Uterus (tissue), 4 donors: ENCODE measurements around the gene PNPT1. TPM values are rescaled to one million over a fixed set of nuclear protein-coding genes. Genes with fewer than 3 reads are reported as not detected.

Source experiments
- DNase-seq, 2 donors: peaks; one replicate each; pipeline ENCODE4 v3.0.0-alpha.2; 2019 to 2020
- H3K27ac ChIP-seq, 2 donors: fragments of 200-600 bp; sonication (generic); 1 replicate in 1 of 2; 2 replicates in 1 of 2; pipeline ENCODE4 v1.5.1; 2016 to 2018
- H3K27me3 ChIP-seq, 2 donors: fragments of 200-600 bp; sonication (generic); one replicate each; pipeline ENCODE4 v1.5.1; 2018 to 2019; ENCODE audit warnings: control low read depth in 1 of 2
- H3K36me3 ChIP-seq, 2 donors: fragments of 200-600 bp; sonication (generic); one replicate each; pipeline ENCODE4 v1.5.1; 2019; ENCODE audit warnings: control low read depth in 1 of 2
- H3K4me1 ChIP-seq, 2 donors: fragments of 200-600 bp; sonication (generic); one replicate each; pipeline ENCODE4 v1.5.1; 2018 to 2019; ENCODE audit warnings: control low read depth in 1 of 2
- H3K4me3 ChIP-seq, 2 donors: fragments of 200-600 bp; sonication (generic); 1 replicate in 1 of 2; 2 replicates in 1 of 2; pipeline ENCODE4 v1.5.1; 2018 to 2019; ENCODE audit warnings: mild to moderate bottlenecking in 1 of 2
- H3K9me3 ChIP-seq, 2 donors: fragments of 200-600 bp; sonication (generic); one replicate each; pipeline ENCODE4 v1.5.1; 2019; ENCODE audit warnings: control low read depth in 1 of 2
- POLR2A ChIP-seq, 2 donors: fragments of 450-650 bp; IDR thresholded peaks; one replicate each; pipeline ENCODE4 v1.6.1; 2016; ENCODE audit warnings: antibody characterized with exemption in 2 of 2, mild to moderate bottlenecking in 1 of 2, moderate library complexity in 1 of 2
- intact Hi-C: fragments of 100-400 bp; cut with DNase I; formaldehyde crosslinking; loops from one replicate; pipeline ENCODE4 v1.15.1; 2023; ENCODE audit warnings: low total_unique reads
- total RNA-seq, 4 donors: library from RNA; depleted of rRNA in 3 of 4; stranded (reverse); fragments of >200 nt in 3 of 4; gene quantifications; one replicate each; pipeline versions ENCODE4 v1.1.0 to v1.2.4, GENCODE V29; 2014 to 2023
- TF ChIP-seq, protein P1 (sequence below), 4 experiments: fragments of 200-600 bp in 2 of 4; fragments of 450-650 bp in 2 of 4; sonication (generic) in 2 of 4; IDR thresholded peaks; one replicate each; pipeline ENCODE4 v1.5.1; 2016 to 2019; ENCODE audit warnings: antibody characterized with exemption in 4 of 4, mild to moderate bottlenecking in 2 of 4, moderate library complexity in 1 of 4
- donor health status: DM: yes; HTN: yes; CAD: no.

Gene PNPT1
- total RNA-seq, 4 donors from 2014 or later: 12.6 to 52.0 (median 22.5) TPM

DNA sequence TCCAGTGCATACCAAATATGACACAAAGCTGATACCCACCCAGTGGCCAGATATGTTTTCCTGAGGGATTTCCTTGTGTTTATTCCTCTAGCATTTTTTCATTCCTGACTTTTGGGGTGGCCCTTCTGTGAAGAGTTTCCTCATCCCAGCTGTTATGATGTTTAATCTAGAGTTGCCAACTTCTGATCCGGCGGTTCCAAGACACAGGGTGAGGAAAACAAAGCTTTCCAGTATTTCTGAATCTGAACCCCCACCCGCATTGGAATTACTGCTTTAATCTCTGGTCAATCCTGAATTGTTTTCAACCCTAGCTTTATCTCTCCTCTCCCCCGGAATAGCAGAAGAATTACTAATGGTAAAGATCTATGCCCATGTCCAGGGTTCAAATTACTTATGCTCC, 39.2 kb upstream of the PNPT1 start:
- DNase-seq: no peak
- intact Hi-C loops: no loop called here
- H3K27me3 ChIP-seq: no peaks in the 10 kb centered on the region
- H3K4me3 ChIP-seq: no peak overlapping the region
- no peaks in the 10 kb centered on the region for H3K36me3 ChIP-seq
- H3K27ac ChIP-seq: peak overlapping the region in 1 of 2 donors; percentile 4
- TF ChIP-seq POLR2A (IDR thresholded peaks at IDR 0.05): no peak
- TF ChIP-seq, protein P1, sequence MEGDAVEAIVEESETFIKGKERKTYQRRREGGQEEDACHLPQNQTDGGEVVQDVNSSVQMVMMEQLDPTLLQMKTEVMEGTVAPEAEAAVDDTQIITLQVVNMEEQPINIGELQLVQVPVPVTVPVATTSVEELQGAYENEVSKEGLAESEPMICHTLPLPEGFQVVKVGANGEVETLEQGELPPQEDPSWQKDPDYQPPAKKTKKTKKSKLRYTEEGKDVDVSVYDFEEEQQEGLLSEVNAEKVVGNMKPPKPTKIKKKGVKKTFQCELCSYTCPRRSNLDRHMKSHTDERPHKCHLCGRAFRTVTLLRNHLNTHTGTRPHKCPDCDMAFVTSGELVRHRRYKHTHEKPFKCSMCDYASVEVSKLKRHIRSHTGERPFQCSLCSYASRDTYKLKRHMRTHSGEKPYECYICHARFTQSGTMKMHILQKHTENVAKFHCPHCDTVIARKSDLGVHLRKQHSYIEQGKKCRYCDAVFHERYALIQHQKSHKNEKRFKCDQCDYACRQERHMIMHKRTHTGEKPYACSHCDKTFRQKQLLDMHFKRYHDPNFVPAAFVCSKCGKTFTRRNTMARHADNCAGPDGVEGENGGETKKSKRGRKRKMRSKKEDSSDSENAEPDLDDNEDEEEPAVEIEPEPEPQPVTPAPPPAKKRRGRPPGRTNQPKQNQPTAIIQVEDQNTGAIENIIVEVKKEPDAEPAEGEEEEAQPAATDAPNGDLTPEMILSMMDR (IDR thresholded peaks at IDR 0.05): no peak
- no peaks in the 10 kb centered on the region for H3K9me3 ChIP-seq
- peaks cover 0 to 14% of the 10 kb centered on the region in 2 donors for H3K4me1 ChIP-seq

DNA sequence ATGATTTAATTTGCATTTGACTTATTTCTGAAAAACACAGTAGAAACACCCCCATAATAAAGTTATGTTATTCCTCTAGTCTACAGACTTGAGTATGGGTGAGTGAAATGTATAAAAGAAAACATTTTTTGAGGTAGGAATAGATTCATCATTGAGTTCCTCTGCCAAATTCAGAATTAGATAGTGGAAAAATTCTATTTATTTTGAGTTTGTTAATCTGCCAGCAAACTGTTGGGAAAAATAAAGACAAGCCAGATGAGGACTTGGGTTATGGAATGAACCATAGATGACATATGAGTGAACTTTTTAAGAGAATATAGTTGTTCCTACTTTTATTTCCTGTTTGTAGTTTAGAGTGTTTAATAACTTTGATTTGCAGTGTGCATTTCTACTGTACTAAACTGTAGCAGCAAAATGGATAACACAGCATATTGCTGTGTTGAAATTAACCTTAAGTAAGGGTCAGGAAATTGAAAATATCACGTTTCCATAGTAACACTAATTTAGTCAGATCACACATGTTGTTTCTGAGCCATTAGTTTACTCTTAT, 35.6 kb upstream of the PNPT1 start:
- Histone ChIP-seq H3K4me3 (no peak overlapping the region), H3K4me1 (peaks cover 0 to 14% of the 10 kb centered on the region in 2 donors), H3K27me3 (no peaks in the 10 kb centered on the region), H3K36me3 (no peaks in the 10 kb centered on the region), H3K27ac (no peak overlapping the region), H3K9me3 (no peaks in the 10 kb centered on the region)
- no peak for TF ChIP-seq POLR2A (IDR thresholded peaks at IDR 0.05)
- TF ChIP-seq, protein P1 (IDR thresholded peaks at IDR 0.05): no peak
- no peak for DNase-seq
- intact Hi-C loops: loop anchor here (10.0 kb wide), 1 partner anchor 286 kb away; no protein-coding TSS in a partner anchor

DNA sequence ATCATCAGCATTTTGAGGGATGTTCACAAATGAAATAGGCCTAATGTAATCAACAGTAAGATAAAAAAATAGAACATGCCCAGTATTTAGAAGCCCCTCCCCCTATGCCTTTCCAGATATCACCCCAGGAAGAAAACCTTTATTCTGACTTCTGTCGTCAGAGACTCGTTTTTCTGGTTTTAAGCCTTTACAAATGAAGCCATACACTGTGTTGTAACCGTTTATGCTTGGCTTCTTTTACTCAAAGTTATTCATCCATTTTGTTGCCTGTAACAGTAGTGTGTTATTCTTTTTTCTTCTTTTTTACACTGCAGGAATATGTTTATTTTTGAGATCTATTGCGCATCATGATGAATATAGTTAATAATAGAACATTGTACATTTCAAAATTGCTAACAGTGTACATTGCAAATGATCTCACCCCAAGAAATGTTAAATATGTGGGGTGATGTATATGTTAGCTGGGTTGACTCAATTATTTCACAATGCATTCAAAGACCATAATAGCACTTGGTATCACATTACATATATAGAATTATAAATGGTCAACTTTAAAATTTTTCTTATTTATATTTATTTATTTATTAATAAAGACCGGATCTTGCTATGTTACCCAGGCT, 28.1 kb upstream of the PNPT1 start:
- no peak overlapping the region for H3K4me3 ChIP-seq
- no peaks in the 10 kb centered on the region for H3K27me3 ChIP-seq
- no peak overlapping the region for H3K27ac ChIP-seq
- TF ChIP-seq, protein P1 (IDR thresholded peaks at IDR 0.05): no peak
- TF ChIP-seq POLR2A (IDR thresholded peaks at IDR 0.05): no peak
- intact Hi-C loops: loop anchor here (10.0 kb wide), 1 partner anchor 293 kb away; no protein-coding TSS in a partner anchor
- DNase-seq: no peak
- H3K36me3 ChIP-seq: no peaks in the 10 kb centered on the region
- H3K9me3 ChIP-seq: no peaks in the 10 kb centered on the region
- H3K4me1 ChIP-seq: no peaks in the 10 kb centered on the region

DNA sequence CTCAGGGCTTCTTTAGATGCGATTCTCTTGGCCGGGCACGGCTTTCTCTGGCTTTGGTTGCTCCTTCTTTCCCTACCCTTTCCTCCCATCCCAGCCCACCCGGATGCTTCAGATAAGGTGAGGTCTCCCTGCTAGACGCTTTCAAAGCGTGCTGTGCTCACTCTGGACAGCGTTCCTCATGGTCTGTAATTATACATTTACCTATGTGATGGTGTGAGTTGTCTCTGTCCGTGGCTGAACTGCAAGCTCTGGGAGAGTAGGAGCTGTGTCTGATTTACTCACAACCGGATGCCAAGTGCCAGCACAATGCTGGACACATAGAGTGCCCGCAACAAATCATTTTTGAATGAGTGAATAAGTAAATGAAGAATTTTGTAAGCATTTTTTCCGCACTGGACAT, 26.8 kb upstream of the PNPT1 start:
- no peak overlapping the region for H3K4me3 ChIP-seq
- DNase-seq: no peak
- no peaks in the 10 kb centered on the region for H3K36me3 ChIP-seq
- no peaks in the 10 kb centered on the region for H3K9me3 ChIP-seq
- intact Hi-C loops: loop anchor here (10.0 kb wide), 1 partner anchor 294 kb away; no protein-coding TSS in a partner anchor
- TF ChIP-seq, protein P1 (IDR thresholded peaks at IDR 0.05): no peak
- no peak for TF ChIP-seq POLR2A (IDR thresholded peaks at IDR 0.05)
- no peak overlapping the region for H3K27ac ChIP-seq
- H3K27me3 ChIP-seq: no peaks in the 10 kb centered on the region
- no peaks in the 10 kb centered on the region for H3K4me1 ChIP-seq

DNA sequence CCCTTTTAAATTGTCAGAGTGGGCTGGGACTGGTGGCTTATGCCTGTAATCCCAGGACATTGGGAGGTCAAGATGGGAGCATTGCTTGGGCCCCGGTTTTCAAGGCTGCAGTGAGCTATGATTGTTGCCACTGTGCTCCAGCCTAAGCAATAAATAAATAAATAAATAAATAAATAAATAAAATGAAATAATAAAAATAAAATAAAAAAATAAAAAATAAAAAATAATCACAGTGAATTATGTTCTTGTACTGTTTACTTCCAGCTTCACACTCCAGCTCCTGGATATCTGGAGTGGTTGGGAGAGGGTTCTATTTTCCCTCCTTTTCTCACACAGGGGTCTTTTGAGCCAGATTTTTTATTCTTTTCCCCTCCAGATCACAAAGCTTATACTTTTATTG, 26.2 kb upstream of the PNPT1 start:
- Histone ChIP-seq H3K27me3 (no peaks in the 10 kb centered on the region), H3K27ac (no peak overlapping the region), H3K36me3 (no peaks in the 10 kb centered on the region), H3K9me3 (no peaks in the 10 kb centered on the region), H3K4me1 (no peaks in the 10 kb centered on the region), H3K4me3 (no peak overlapping the region)
- intact Hi-C loops: loop anchor here (10.0 kb wide), 2 partner anchors 295 to 415 kb away; no protein-coding TSS in a partner anchor
- TF ChIP-seq, protein P1 (IDR thresholded peaks at IDR 0.05): no peak
- TF ChIP-seq POLR2A (IDR thresholded peaks at IDR 0.05): no peak
- DNase-seq: no peak
